C1 segment of cervical spinal cord (tissue), 14 donors: ENCODE results near the gene ARID3B.
A peak's percentile ranks its signal among the peaks of the same experiment; 100 is the strongest.
"Not testable (repeated sequence)": the region's sequence is repeated elsewhere in the genome, so short reads cannot be mapped to it uniquely, and the experiment has no call there.

ENCODE experiments used
- DNase-seq, 14 donors: peaks; one replicate each; lab custom pipeline; 2025; lab: John Stamatoyannopoulos, UW

ARID3B gene

GRCh38 chr15:74540761-74541493, at the start of gene ARID3B:
Gene ARID3B (plus strand): TSS chr15:74541220. CDS start chr15:74543937, 2,717 bp downstream.
- DNase-seq: peak; percentile 54 to 97 (median 94)

- DNase-seq: no peak
Observed at GRCh38 chr15:74496648-74497047, 44.4 kb upstream of the ARID3B start.

GRCh38 chr15:74497584-74497983, 43.4 kb upstream of the ARID3B start:
- no peak for DNase-seq

- no peak for DNase-seq
Observed at GRCh38 chr15:74499366-74499765, 41.7 kb upstream of the ARID3B start.

- no peak for DNase-seq
Observed at GRCh38 chr15:74500401-74500800, 40.6 kb upstream of the ARID3B start.

- DNase-seq: no peak
Observed at GRCh38 chr15:74502301-74502700, 38.7 kb upstream of the ARID3B start.

GRCh38 chr15:74504418-74504817, 36.6 kb upstream of the ARID3B start:
- no peak for DNase-seq

GRCh38 chr15:74504836-74505235, 36.2 kb upstream of the ARID3B start:
- no peak for DNase-seq

- DNase-seq: peak in 1 of 14 donors; percentile 7
Observed at GRCh38 chr15:74505837-74506514, 35.0 kb upstream of the ARID3B start.

- DNase-seq: no peak
Observed at GRCh38 chr15:74506515-74506840, 34.5 kb upstream of the ARID3B start.

GRCh38 chr15:74511583-74511982, 29.4 kb upstream of the ARID3B start:
- DNase-seq: peak in 1 of 14 donors; percentile 1

- not testable (repeated sequence) for DNase-seq
Observed at GRCh38 chr15:74514059-74514458, 27.0 kb upstream of the ARID3B start.

- DNase-seq: no peak
Observed at GRCh38 chr15:74517096-74517495, 23.9 kb upstream of the ARID3B start.

- DNase-seq: no peak
Observed at GRCh38 chr15:74519311-74519710, 21.7 kb upstream of the ARID3B start.

- no peak for DNase-seq
Observed at GRCh38 chr15:74520407-74520806, 20.6 kb upstream of the ARID3B start.

- DNase-seq: no peak
Observed at GRCh38 chr15:74523982-74524381, 17.0 kb upstream of the ARID3B start.

GRCh38 chr15:74525309-74525708, 15.7 kb upstream of the ARID3B start:
- no peak for DNase-seq

GRCh38 chr15:74525945-74526344, 15.1 kb upstream of the ARID3B start:
- DNase-seq: no peak

GRCh38 chr15:74528876-74529275, 12.1 kb upstream of the ARID3B start:
- DNase-seq: no peak

GRCh38 chr15:74529921-74530320, 11.1 kb upstream of the ARID3B start:
- DNase-seq: no peak

GRCh38 chr15:74530771-74531143, 10.3 kb upstream of the ARID3B start:
- peak in 1 of 14 donors; percentile 8 for DNase-seq

GRCh38 chr15:74531144-74531811, 9.7 kb upstream of the ARID3B start:
- no peak for DNase-seq
